Chondrocyte (in vitro differentiated cells): ENCODE results near the gene TSHZ2. TPM values are rescaled to one million over a fixed set of nuclear protein-coding genes. Genes with fewer than 3 reads are reported as not detected.

ENCODE experiments used
- DNase-seq: peaks from one replicate; pipeline ENCODE4 v3.0.0; 2021; ENCODE audit warnings: mixed read lengths, low spot score
- H3K27ac Mint-ChIP-seq: one replicate; pipeline ENCODE4 v1.8.0; 2021; ENCODE audit warnings: mild to moderate bottlenecking, moderate library complexity, mixed read lengths; ENCODE audit not compliant: unreplicated experiment
- H3K27me3 Mint-ChIP-seq: 2 replicates; pipeline ENCODE4 v1.8.0; 2021; ENCODE audit warnings: low read depth, mixed read lengths
- H3K36me3 Mint-ChIP-seq: 2 replicates; pipeline ENCODE4 v1.8.0; 2021; ENCODE audit warnings: low read depth, mixed read lengths
- H3K4me1 Mint-ChIP-seq: 2 replicates; pipeline ENCODE4 v1.8.0; 2021; ENCODE audit warnings: low read depth, mild to moderate bottlenecking, mixed read lengths
- H3K4me3 Mint-ChIP-seq: one replicate; pipeline ENCODE4 v1.8.0; 2021; ENCODE audit warnings: mild to moderate bottlenecking, moderate library complexity, mixed read lengths; ENCODE audit not compliant: unreplicated experiment
- H3K9me3 Mint-ChIP-seq: 2 replicates; pipeline ENCODE4 v1.8.0; 2021; ENCODE audit warnings: low read depth, mixed read lengths
- total RNA-seq: library from RNA; stranded (reverse); gene quantifications from 3 replicates; pipeline ENCODE4 v1.2.1, GENCODE V29; 2021
- TF ChIP-seq, protein P1 (sequence below): fragments of 200-600 bp; sonication (generic); IDR thresholded peaks from 2 replicates; pipeline ENCODE4 v1.5.0; 2021; ENCODE audit warnings: antibody characterized with exemption, mild to moderate bottlenecking, moderate library complexity

The TSHZ2 gene
- total RNA-seq, 1 donor from 2014 or later = 0.37 TPM

DNA sequence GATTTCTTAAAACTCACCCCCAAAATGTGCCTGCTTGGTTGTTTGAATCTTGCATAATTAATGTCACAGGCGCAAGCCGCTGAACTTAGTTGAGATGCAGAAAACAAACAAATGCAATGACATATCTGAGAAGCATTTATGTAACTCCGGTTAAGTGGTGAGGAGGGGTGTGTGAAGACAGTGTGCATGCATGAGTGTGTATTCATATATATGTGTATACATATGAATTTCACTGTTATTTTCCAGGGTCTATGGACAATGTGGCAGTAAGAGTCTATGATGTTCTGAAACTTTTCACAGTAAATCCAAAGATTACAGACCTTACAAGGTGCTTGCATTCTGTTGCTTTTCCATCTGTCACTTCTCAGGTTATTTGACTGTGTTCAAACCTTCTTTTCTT is 518.5 kb downstream of the TSHZ2 start:
- H3K4me1 Mint-ChIP-seq = peaks cover 4% of the 10 kb centered on the region

DNA sequence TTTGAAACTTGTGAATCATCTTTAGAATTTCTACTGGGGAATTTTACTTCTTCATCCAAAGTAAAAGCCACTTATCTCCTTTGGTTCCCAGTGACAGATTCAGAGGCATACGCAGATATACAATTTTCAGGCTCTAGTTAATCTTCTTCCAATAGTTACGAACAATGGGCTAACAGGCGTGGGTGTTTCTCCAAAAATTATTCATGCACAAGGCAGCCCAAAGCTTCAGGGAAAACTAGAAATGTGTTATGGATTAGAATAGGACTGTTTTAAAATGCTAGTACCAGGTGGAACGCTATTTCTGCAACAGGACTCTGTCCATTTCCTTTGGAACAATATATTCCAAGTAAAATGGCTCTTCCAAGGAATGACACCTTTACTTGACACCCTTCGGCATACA is 519.3 kb downstream of the TSHZ2 start:
- no peak overlapping the region for H3K4me3 Mint-ChIP-seq
- no peaks in the 10 kb centered on the region for H3K27me3 Mint-ChIP-seq
- DNase-seq = no peak
- H3K36me3 Mint-ChIP-seq = no peaks in the 10 kb centered on the region
- TF ChIP-seq, protein P1, sequence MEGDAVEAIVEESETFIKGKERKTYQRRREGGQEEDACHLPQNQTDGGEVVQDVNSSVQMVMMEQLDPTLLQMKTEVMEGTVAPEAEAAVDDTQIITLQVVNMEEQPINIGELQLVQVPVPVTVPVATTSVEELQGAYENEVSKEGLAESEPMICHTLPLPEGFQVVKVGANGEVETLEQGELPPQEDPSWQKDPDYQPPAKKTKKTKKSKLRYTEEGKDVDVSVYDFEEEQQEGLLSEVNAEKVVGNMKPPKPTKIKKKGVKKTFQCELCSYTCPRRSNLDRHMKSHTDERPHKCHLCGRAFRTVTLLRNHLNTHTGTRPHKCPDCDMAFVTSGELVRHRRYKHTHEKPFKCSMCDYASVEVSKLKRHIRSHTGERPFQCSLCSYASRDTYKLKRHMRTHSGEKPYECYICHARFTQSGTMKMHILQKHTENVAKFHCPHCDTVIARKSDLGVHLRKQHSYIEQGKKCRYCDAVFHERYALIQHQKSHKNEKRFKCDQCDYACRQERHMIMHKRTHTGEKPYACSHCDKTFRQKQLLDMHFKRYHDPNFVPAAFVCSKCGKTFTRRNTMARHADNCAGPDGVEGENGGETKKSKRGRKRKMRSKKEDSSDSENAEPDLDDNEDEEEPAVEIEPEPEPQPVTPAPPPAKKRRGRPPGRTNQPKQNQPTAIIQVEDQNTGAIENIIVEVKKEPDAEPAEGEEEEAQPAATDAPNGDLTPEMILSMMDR = no peak
- no peaks in the 10 kb centered on the region for H3K9me3 Mint-ChIP-seq
- H3K27ac Mint-ChIP-seq = no peak overlapping the region
- peaks cover 4% of the 10 kb centered on the region for H3K4me1 Mint-ChIP-seq

More for the DNA sequence above, 518.5 kb downstream of the TSHZ2 start:
- H3K4me3 Mint-ChIP-seq = no peak overlapping the region
- H3K27me3 Mint-ChIP-seq = no peaks in the 10 kb centered on the region
- no peak overlapping the region for H3K27ac Mint-ChIP-seq
- no peak for DNase-seq
- TF ChIP-seq, protein P1 = no peak
- no peaks in the 10 kb centered on the region for H3K9me3 Mint-ChIP-seq
- H3K36me3 Mint-ChIP-seq = no peaks in the 10 kb centered on the region

DNA sequence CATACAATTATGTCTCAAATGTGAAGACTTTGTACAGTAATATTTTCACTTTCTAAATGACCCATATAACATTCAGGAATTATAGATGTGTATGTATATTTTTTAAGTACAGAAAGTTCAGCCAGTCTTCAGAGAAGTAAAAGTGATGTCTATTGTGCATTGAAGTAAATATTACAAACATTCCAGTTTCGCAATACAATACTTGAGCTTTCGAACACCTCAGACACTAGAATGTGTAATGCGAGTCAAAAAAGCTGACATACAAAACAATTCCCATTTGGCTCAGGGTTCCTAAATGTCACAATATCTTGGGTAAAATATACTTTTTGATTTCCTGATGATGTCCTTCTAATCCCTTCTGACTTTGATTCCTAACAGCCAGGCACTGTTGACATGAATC is 520.1 kb downstream of the TSHZ2 start:
- TF ChIP-seq, protein P1 = no peak
- H3K27ac Mint-ChIP-seq = no peak overlapping the region
- H3K4me3 Mint-ChIP-seq = no peak overlapping the region
- DNase-seq = no peak
- H3K9me3 Mint-ChIP-seq = peaks cover 3% of the 10 kb centered on the region
- H3K27me3 Mint-ChIP-seq = no peaks in the 10 kb centered on the region
- H3K4me1 Mint-ChIP-seq = peaks cover 4% of the 10 kb centered on the region
- H3K36me3 Mint-ChIP-seq = no peaks in the 10 kb centered on the region

DNA sequence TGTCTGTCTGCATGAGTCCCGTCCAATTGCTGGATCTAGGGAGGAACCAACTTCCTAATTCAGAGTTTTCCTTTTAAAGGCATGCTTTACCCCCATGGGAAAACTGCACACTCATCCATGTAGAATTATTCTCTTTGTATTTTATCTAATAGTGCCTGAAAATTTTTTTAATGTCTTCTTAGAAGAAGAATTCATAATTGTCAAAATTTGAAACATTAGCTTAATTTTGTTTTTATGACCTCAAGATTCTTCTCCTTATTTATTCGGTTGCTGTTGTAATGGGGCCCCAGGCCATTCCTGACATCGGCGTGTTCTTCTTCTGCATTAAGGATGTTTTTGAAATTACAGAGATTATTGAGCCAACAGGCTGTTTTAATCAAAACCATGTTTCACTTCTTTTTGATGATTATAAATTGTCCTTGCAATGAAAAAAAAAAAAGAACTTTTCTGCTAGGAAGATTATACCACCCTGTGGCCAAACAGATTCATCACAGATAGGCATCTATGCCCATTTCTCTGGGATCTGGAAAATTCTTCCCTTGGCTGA is 521.2 kb downstream of the TSHZ2 start:
- H3K4me3 Mint-ChIP-seq = no peak overlapping the region
- peaks cover 2% of the 10 kb centered on the region for H3K36me3 Mint-ChIP-seq
- no peak for DNase-seq
- H3K27ac Mint-ChIP-seq = no peak overlapping the region
- TF ChIP-seq, protein P1 = peak; percentile 55
- peaks cover 4% of the 10 kb centered on the region for H3K9me3 Mint-ChIP-seq
- H3K4me1 Mint-ChIP-seq = peaks cover 4% of the 10 kb centered on the region
- H3K27me3 Mint-ChIP-seq = no peaks in the 10 kb centered on the region

DNA sequence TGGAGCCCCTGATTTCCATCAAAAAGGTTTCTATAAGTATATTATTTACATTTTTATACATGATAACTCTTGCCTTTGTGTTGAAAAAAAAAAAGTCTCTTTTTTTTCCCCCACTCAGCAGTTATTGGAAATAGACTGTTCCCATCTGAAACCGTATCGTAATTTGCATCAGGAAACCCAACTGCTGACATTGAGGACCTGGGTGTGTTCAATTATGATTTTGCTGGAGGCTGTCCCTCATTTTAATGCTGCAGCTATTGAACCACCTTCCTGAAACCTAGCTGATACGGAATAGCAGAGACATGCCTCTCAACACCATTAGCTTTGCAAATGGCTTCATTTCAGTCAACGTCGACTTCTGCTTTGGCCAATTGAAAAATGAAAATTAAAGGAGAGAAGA is 522.6 kb downstream of the TSHZ2 start:
- Mint-ChIP-seq H3K27ac (no peak overlapping the region), H3K9me3 (peaks cover 4% of the 10 kb centered on the region), H3K36me3 (peaks cover 2% of the 10 kb centered on the region), H3K4me3 (no peak overlapping the region), H3K27me3 (no peaks in the 10 kb centered on the region), H3K4me1 (peaks cover 4% of the 10 kb centered on the region)
- TF ChIP-seq, protein P1 = no peak
- DNase-seq = no peak
